ENCODE measurements around the gene GRIA4. TPM values are rescaled to one million over a fixed set of nuclear protein-coding genes. Genes with fewer than 3 reads are reported as not detected.

Gene GRIA4
- total RNA-seq, 2 donors from 2014 or later = 1.2 TPM; not detected in 1

- H3K36me3 ChIP-seq = no peaks in the 10 kb centered on the region
- H3K9me3 ChIP-seq = no peaks in the 10 kb centered on the region
- H3K4me3 ChIP-seq = no peak overlapping the region
- no peaks in the 10 kb centered on the region for H3K4me1 ChIP-seq (ENCODE audit: control insufficient read depth in 1 of 2, low read depth in 2 of 2)
- TF ChIP-seq, protein P1, sequence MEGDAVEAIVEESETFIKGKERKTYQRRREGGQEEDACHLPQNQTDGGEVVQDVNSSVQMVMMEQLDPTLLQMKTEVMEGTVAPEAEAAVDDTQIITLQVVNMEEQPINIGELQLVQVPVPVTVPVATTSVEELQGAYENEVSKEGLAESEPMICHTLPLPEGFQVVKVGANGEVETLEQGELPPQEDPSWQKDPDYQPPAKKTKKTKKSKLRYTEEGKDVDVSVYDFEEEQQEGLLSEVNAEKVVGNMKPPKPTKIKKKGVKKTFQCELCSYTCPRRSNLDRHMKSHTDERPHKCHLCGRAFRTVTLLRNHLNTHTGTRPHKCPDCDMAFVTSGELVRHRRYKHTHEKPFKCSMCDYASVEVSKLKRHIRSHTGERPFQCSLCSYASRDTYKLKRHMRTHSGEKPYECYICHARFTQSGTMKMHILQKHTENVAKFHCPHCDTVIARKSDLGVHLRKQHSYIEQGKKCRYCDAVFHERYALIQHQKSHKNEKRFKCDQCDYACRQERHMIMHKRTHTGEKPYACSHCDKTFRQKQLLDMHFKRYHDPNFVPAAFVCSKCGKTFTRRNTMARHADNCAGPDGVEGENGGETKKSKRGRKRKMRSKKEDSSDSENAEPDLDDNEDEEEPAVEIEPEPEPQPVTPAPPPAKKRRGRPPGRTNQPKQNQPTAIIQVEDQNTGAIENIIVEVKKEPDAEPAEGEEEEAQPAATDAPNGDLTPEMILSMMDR (IDR thresholded peaks at IDR 0.05) = no peak
- no peak overlapping the region for H3K27ac ChIP-seq
- ATAC-seq (ENCODE audit: insufficient number of reproducible peaks, low FRiP score, low read depth) = no peak
- no peaks in the 10 kb centered on the region for H3K27me3 ChIP-seq (replicated peaks; ENCODE audit: insufficient read depth)
- DNase-seq (ENCODE audit: low spot score) = no peak
Observed at GRCh38 chr11:105824457-105825013, 214.7 kb downstream of the GRIA4 start.

GRCh38 chr11:105825141-105825540, 215.3 kb downstream of the GRIA4 start:
- H3K4me1 ChIP-seq (ENCODE audit: control insufficient read depth in 1 of 2, low read depth in 2 of 2) = no peaks in the 10 kb centered on the region
- no peak overlapping the region for H3K4me3 ChIP-seq
- DNase-seq (ENCODE audit: low spot score) (no peak), ATAC-seq (ENCODE audit: insufficient number of reproducible peaks, low FRiP score, low read depth) (no peak)
- TF ChIP-seq, protein P1 (IDR thresholded peaks at IDR 0.05) = no peak
- no peaks in the 10 kb centered on the region for H3K9me3 ChIP-seq
- H3K27ac ChIP-seq = no peak overlapping the region
- no peaks in the 10 kb centered on the region for H3K36me3 ChIP-seq
- no peaks in the 10 kb centered on the region for H3K27me3 ChIP-seq (replicated peaks; ENCODE audit: insufficient read depth)

DNA sequence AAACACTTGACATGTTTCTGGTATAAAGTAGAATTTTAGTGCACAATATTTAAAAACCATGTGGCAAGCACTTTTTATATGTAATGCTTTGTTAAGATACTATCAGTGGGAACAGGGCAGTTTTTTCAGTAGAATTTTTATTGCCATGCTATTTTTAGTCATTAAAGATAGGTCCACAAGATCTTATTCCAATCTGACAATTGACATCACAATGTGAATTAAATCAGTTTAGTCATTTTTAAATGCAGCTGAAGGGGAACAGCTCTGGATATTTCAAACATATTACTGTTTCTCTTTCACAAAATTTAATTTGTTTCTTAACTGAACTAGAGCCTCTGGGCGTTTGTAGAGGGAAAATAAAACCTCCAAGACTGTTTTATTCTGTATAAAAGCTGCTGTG, 218.0 kb downstream of the GRIA4 start:
- no peak overlapping the region for H3K4me3 ChIP-seq
- TF ChIP-seq, protein P1 (IDR thresholded peaks at IDR 0.05) = no peak
- ATAC-seq (ENCODE audit: insufficient number of reproducible peaks, low FRiP score, low read depth) = no peak
- H3K27ac ChIP-seq = no peak overlapping the region
- DNase-seq (ENCODE audit: low spot score) = no peak
- no peaks in the 10 kb centered on the region for H3K9me3 ChIP-seq
- no peaks in the 10 kb centered on the region for H3K4me1 ChIP-seq (ENCODE audit: control insufficient read depth in 1 of 2, low read depth in 2 of 2)
- no peaks in the 10 kb centered on the region for H3K27me3 ChIP-seq (replicated peaks; ENCODE audit: insufficient read depth)
- H3K36me3 ChIP-seq = no peaks in the 10 kb centered on the region

- no peaks in the 10 kb centered on the region for H3K9me3 ChIP-seq
- no peak for ATAC-seq (ENCODE audit: insufficient number of reproducible peaks, low FRiP score, low read depth)
- no peaks in the 10 kb centered on the region for H3K27me3 ChIP-seq (replicated peaks; ENCODE audit: insufficient read depth)
- H3K36me3 ChIP-seq = no peaks in the 10 kb centered on the region
- TF ChIP-seq, protein P1 (IDR thresholded peaks at IDR 0.05) = no peak
- DNase-seq (ENCODE audit: low spot score) = no peak
- no peak overlapping the region for H3K27ac ChIP-seq
- no peak overlapping the region for H3K4me3 ChIP-seq
- no peaks in the 10 kb centered on the region for H3K4me1 ChIP-seq (ENCODE audit: control insufficient read depth in 1 of 2, low read depth in 2 of 2)
Observed at GRCh38 chr11:105829084-105829483, 219.2 kb downstream of the GRIA4 start.

DNA sequence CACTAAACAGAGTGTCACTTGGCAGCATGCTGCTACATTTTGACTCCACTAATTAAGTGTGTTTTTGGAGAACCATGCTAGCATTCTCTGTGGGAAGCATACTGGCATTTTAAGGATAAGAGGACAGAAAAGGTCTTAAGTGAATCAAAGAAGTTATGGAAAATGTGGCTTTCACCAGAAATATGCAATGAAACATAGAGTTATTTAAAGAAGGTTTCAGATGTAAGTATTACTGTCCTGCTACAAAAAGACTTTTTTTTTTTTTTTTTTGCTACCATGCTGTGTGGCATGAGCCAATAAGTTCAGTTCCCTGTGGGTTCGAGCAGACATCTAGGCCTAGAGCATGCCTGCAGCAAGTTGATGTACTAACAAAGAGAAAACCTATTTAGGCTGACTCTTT, 224.6 kb downstream of the GRIA4 start:
- Histone ChIP-seq H3K36me3 (no peaks in the 10 kb centered on the region), H3K27me3 (replicated peaks; ENCODE audit: insufficient read depth) (no peaks in the 10 kb centered on the region), H3K4me1 (ENCODE audit: control insufficient read depth in 1 of 2, low read depth in 2 of 2) (no peaks in the 10 kb centered on the region), H3K27ac (no peak overlapping the region), H3K4me3 (no peak overlapping the region), H3K9me3 (no peaks in the 10 kb centered on the region)
- ATAC-seq (ENCODE audit: insufficient number of reproducible peaks, low FRiP score, low read depth) (no peak), DNase-seq (ENCODE audit: low spot score) (no peak)
- TF ChIP-seq, protein P1 (IDR thresholded peaks at IDR 0.05) = no peak
